HepG2 (cell line): ENCODE measurements around the gene SPRN. TPM values are rescaled to one million over a fixed set of nuclear protein-coding genes. Genes with fewer than 3 reads are reported as not detected.

Experiments
- ATAC-seq: fragments of 200-7000 bp; cut with Tn5 transposase; 3 replicates; pipeline ENCODE4 v1.9.1; 2020; ENCODE audit warnings: mild to moderate bottlenecking, moderate library complexity
- BruUV-seq: library from RNA; stranded (reverse); fragments of 400-500 nt; replicated peaks from 2 replicates; lab custom pipeline; 2021; lab: Mats Ljungman, UMichigan
- CTCF ChIA-PET: fragments of 300-600 bp; formaldehyde crosslinking; extraction: SDS; loops from one replicate; lab custom pipeline; 2021; ENCODE audit warnings: low total read pairs, inconsistent platforms, low intra/inter-chr PET ratio; lab: Yijun Ruan, JAX
- POLR2A ChIA-PET: fragments of 350-600 bp; sonication (Branson Sonifier 250); formaldehyde crosslinking; loops from one replicate; lab custom pipeline; 2020; ENCODE audit warnings: antibody characterized with exemption, inconsistent platforms; lab: Yijun Ruan, JAX
- DNase-seq: peaks from one replicate; pipeline ENCODE4 v3.0.0-alpha.2; 2015; ENCODE audit warnings: low spot score
- FAIRE-seq: peaks from 3 replicates; lab custom pipeline; 2011; peaks lifted over from hg19 to GRCh38; lab: Jason Lieb, UNC
- H2AFZ ChIP-seq: one replicate; pipeline ENCODE4 v1.6.1; 2011; ENCODE audit warnings: low read length, inconsistent platforms
- H3K27ac ChIP-seq: fragments of 300-600 bp; 3 replicates; pipeline ENCODE4 v1.8.0; 2011; ENCODE audit warnings: mixed run types, mild to moderate bottlenecking, mixed read lengths, low read length, inconsistent platforms; ENCODE audit not compliant: insufficient read depth; ENCODE audit errors: extremely low read length
- H3K27me3 ChIP-seq, 2 experiments: fragments of 200-600 bp in 1 of 2; 2 replicates in 1 of 2; 3 replicates in 1 of 2; pipeline versions ENCODE4 v1.6.0 to v1.8.0; 2011; ENCODE audit warnings: low read length in 2 of 2, mild to moderate bottlenecking in 2 of 2, moderate library complexity in 2 of 2, inconsistent platforms in 1 of 2; ENCODE audit not compliant: insufficient read depth in 2 of 2, control insufficient read depth in 1 of 2
- H3K36me3 ChIP-seq, 2 experiments: fragments of 200-600 bp in 1 of 2; replicated peaks in 1 of 2; 2 replicates in 1 of 2; 3 replicates in 1 of 2; pipeline versions ENCODE4 v1.5.1 to v1.8.0; 2011; ENCODE audit warnings: low read length in 2 of 2, inconsistent platforms in 1 of 2; ENCODE audit not compliant: insufficient read depth in 2 of 2, control insufficient read depth in 1 of 2
- H3K4me1 ChIP-seq: 2 replicates; pipeline ENCODE4 v1.5.1; 2012; ENCODE audit warnings: low read length, inconsistent platforms; ENCODE audit not compliant: insufficient read depth
- H3K4me2 ChIP-seq: 2 replicates; pipeline ENCODE4 v1.6.0; 2011; ENCODE audit warnings: low read depth, low read length, inconsistent platforms
- H3K4me3 ChIP-seq, 3 experiments: fragments of 200-600 bp in 1 of 3; sonication (generic), shearing (Covaris generic) in 1 of 3; replicated peaks in 1 of 3; 2 replicates each; pipeline ENCODE4 v1.5.1; 2011 to 2016; ENCODE audit warnings: low read length in 3 of 3, inconsistent platforms in 2 of 3, low read depth in 2 of 3, mild to moderate bottlenecking in 2 of 3, control low read depth in 1 of 3, mixed read lengths in 1 of 3; ENCODE audit not compliant: insufficient read depth in 1 of 3
- H3K79me2 ChIP-seq: one replicate; pipeline ENCODE4 v1.6.1; 2011; ENCODE audit warnings: low read length, inconsistent platforms; ENCODE audit not compliant: insufficient read depth
- H3K9ac ChIP-seq: 2 replicates; pipeline ENCODE4 v1.6.0; 2011; ENCODE audit warnings: mild to moderate bottlenecking, low read depth, low read length, inconsistent platforms; ENCODE audit not compliant: insufficient read depth
- H3K9me3 ChIP-seq: 2 replicates; pipeline ENCODE4 v1.5.1; 2012; ENCODE audit warnings: mild to moderate bottlenecking, low read length
- H4K20me1 ChIP-seq: 2 replicates; pipeline ENCODE4 v1.6.0; 2011; ENCODE audit warnings: inconsistent platforms, mild to moderate bottlenecking, low read length, moderate library complexity; ENCODE audit not compliant: insufficient read depth
- ARNTL ChIP-seq: sonication (generic); formaldehyde crosslinking; IDR thresholded peaks from 2 replicates; pipeline ENCODE4 v1.4.0; 2020; ENCODE audit warnings: mild to moderate bottlenecking, missing genetic modification reagents
- ATF7 ChIP-seq, 2 experiments: fragments of 450-650 bp in 1 of 2; sonication (generic) in 1 of 2; formaldehyde crosslinking in 1 of 2; IDR thresholded peaks; 2 replicates each; pipeline versions ENCODE4 v1.4.0 to v1.6.1; 2016 to 2020; ENCODE audit warnings: antibody characterized with exemption in 1 of 2, mild to moderate bottlenecking in 1 of 2, missing genetic modification reagents in 1 of 2
- CREB1 ChIP-seq, 2 experiments: fragments of 450-650 bp in 1 of 2; IDR thresholded peaks; 2 replicates each; pipeline ENCODE4 v1.6.1; 2016 to 2017; ENCODE audit warnings: control low read depth in 1 of 2, mild to moderate bottlenecking in 1 of 2, missing compliant biosample characterization in 1 of 2, missing genetic modification characterization in 1 of 2
- NR3C1 ChIP-seq: sonication (generic); formaldehyde crosslinking; IDR thresholded peaks from 2 replicates; pipeline ENCODE4 v1.4.0; 2020; ENCODE audit warnings: missing genetic modification reagents
- ONECUT2 ChIP-seq: sonication (generic); formaldehyde crosslinking; IDR thresholded peaks from 2 replicates; pipeline ENCODE4 v1.4.0; 2020; ENCODE audit warnings: missing genetic modification reagents
- SRSF1 ChIP-seq: fragments of 200-400 bp; formaldehyde crosslinking; optimal IDR thresholded peaks from 2 replicates; pipeline ENCODE3; 2017; ENCODE audit warnings: mild to moderate bottlenecking, low read depth, low read length, moderate library complexity
- XRCC5 ChIP-seq: fragments of 200-400 bp; formaldehyde crosslinking; optimal IDR thresholded peaks from 2 replicates; pipeline ENCODE3; 2017; ENCODE audit warnings: mild to moderate bottlenecking, low read length
- ZBTB7B ChIP-seq: sonication (generic); formaldehyde crosslinking; IDR thresholded peaks from 2 replicates; pipeline ENCODE4 v1.4.0; 2020; ENCODE audit warnings: missing genetic modification reagents
- ZNF326 ChIP-seq: sonication (generic); formaldehyde crosslinking; IDR thresholded peaks from 2 replicates; pipeline ENCODE4 v1.4.0; 2020; ENCODE audit warnings: missing genetic modification reagents, borderline replicate concordance
- ZNF430 ChIP-seq: sonication (generic); formaldehyde crosslinking; IDR thresholded peaks from 2 replicates; pipeline ENCODE4 v1.9.0; 2021; ENCODE audit warnings: mild to moderate bottlenecking, missing genetic modification reagents
- ZNF652 ChIP-seq: IDR thresholded peaks from 2 replicates; pipeline ENCODE4 v1.6.1; 2016; ENCODE audit warnings: low read depth, borderline replicate concordance
- ZNF781 ChIP-seq: sonication (generic); formaldehyde crosslinking; IDR thresholded peaks from 2 replicates; pipeline ENCODE4 v1.5.1; 2020; ENCODE audit warnings: borderline replicate concordance, mild to moderate bottlenecking, missing genetic modification reagents; ENCODE audit errors: not compliant biosample characterization
- ZNF878 ChIP-seq: sonication (generic); formaldehyde crosslinking; IDR thresholded peaks from 2 replicates; pipeline ENCODE4 v1.8.1; 2023; ENCODE audit warnings: mild to moderate bottlenecking, missing genetic modification reagents, moderate library complexity
- WGBS: methylation state at CpG from one replicate; pipeline ENCODE4 v1.1.6; 2017; ENCODE audit warnings: low lambda C conversion rate; 5-methylcytosine and 5-hydroxymethylcytosine counted together
- in situ Hi-C: cut with HindIII; loops from 2 replicates; pipeline ENCODE4 v1.10.0; 2017; ENCODE audit warnings: low pct_unique_long_range_greater_than_20kb; ENCODE audit not compliant: extremely low pct_ligation_motif_present
- intact Hi-C: fragments of 100-400 bp; cut with micrococcal nuclease; formaldehyde crosslinking; loops from one replicate; pipeline ENCODE4 v1.10.0; 2022; ENCODE audit not compliant: unreplicated experiment
- polyA plus RNA-seq, 8 experiments: library from polyadenylated mRNA; depleted of rRNA in 3 of 8; stranded (reverse) in 7 of 8; unstranded in 1 of 8; fragments of >200 nt; fragmentation: Illumina TruSeq in 4 of 8; extraction: Trizol in 4 of 8; gene quantifications; 2 replicates each; pipeline versions ENCODE4 v1.2.1 to v1.2.3, GENCODE V29; 2011 to 2016; ENCODE audit warnings: low read depth in 4 of 8, missing spikeins in 1 of 8, mixed read lengths in 1 of 8; ENCODE audit not compliant: insufficient read depth in 1 of 8
- total RNA-seq, 5 experiments: library from RNA; depleted of rRNA; stranded (reverse); fragments of >200 nt; fragmentation: Illumina TruSeq; extraction: Trizol; gene quantifications; 2 replicates each; pipeline ENCODE4 v1.2.3, GENCODE V29; 2016; ENCODE audit warnings: low read depth in 1 of 5
- TF ChIP-seq, protein P1 (sequence below): sonication (generic); formaldehyde crosslinking; IDR thresholded peaks from 2 replicates; pipeline ENCODE4 v1.5.1; 2020; ENCODE audit warnings: mild to moderate bottlenecking, moderate library complexity, missing genetic modification reagents
- TF ChIP-seq, protein P2 (sequence below): IDR thresholded peaks from 2 replicates; pipeline ENCODE4 v1.6.1; 2016; ENCODE audit warnings: low read depth
- TF ChIP-seq, protein P3 (sequence below): sonication (generic); formaldehyde crosslinking; IDR thresholded peaks from 2 replicates; pipeline ENCODE4 v1.8.0; 2022; ENCODE audit warnings: mild to moderate bottlenecking, missing genetic modification reagents, borderline replicate concordance

The SPRN gene
- total and polyA plus RNA-seq, 2 of the 13 experiments (the other 11 are each of a cell fraction or from before 2014, with no cell fraction given), result not detected

DNA sequence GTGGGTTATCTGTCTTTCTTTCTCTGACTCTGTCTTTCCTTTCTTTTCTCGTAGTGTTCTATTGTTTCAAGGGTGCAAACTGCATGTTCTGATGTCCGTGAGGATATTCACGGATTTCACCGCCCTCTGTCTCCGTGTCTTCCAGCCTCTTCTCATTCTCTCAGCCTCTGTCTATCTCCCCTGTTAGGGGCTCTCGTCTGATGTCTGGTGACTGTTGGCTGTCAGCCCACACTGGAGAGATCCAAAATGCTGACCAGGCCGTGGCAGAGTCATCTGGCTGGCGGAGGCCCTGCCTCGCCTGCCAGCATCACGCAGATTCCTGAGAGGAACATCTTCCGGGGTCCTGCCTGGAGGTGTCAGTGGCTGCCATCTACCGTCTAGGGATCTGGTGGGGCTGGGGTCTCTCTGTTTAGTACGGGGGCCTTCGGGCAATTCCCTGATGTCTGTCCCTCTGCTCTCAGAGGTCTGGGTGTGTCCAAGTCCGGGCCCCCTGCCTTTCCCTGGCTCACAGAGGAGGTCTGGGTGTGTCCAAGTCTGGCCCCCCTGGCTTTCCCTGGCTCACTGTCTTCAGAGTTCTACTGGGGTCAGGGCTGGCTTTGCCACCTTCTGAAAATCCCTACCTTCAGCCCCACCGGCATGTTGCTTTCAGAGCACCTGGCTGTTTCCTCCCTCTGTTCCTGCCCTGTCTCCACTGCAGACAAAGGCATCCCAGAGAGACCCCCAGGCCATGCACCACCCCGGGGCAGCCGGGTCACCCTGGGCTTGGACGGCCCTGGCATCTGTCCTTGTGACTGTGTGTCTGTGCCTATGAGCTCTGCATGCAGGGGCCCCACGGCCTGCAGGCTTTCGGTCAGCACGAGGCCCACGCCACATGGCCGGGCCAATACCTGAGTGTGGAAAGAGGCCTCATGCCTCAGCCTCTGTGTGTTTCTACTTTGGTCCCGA lies 15.4 kb upstream of the SPRN start:
- Histone ChIP-seq H4K20me1 (no peaks in the 10 kb centered on the region), H2AFZ (no peak overlapping the region), H3K4me3 (no peak overlapping the region), H3K9me3 (no peaks in the 10 kb centered on the region), H3K79me2 (no peaks in the 10 kb centered on the region), H3K27ac (no peak overlapping the region), H3K9ac (no peak overlapping the region), H3K36me3 (no peaks in the 10 kb centered on the region), H3K4me1 (no peaks in the 10 kb centered on the region), H3K27me3 (no peaks in the 10 kb centered on the region), H3K4me2 (no peak overlapping the region)
- no peak for DNase-seq
- no TSS peak for BruUV-seq
- WGBS, result 57% methylated on average over 18 of the region's 25 CpGs
- TF ChIP-seq NR3C1 (CRISPR knock-in tag), result no peak
- TF ChIP-seq ATF7 (IDR thresholded peaks at IDR 0.05), result no peak
- no peak for TF ChIP-seq ATF7 (CRISPR knock-in tag; IDR thresholded peaks at IDR 0.05)
- TF ChIP-seq ARNTL, result no peak
- TF ChIP-seq, protein P1, sequence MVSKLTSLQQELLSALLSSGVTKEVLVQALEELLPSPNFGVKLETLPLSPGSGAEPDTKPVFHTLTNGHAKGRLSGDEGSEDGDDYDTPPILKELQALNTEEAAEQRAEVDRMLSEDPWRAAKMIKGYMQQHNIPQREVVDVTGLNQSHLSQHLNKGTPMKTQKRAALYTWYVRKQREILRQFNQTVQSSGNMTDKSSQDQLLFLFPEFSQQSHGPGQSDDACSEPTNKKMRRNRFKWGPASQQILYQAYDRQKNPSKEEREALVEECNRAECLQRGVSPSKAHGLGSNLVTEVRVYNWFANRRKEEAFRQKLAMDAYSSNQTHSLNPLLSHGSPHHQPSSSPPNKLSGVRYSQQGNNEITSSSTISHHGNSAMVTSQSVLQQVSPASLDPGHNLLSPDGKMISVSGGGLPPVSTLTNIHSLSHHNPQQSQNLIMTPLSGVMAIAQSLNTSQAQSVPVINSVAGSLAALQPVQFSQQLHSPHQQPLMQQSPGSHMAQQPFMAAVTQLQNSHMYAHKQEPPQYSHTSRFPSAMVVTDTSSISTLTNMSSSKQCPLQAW, result no peak
- TF ChIP-seq, protein P2, sequence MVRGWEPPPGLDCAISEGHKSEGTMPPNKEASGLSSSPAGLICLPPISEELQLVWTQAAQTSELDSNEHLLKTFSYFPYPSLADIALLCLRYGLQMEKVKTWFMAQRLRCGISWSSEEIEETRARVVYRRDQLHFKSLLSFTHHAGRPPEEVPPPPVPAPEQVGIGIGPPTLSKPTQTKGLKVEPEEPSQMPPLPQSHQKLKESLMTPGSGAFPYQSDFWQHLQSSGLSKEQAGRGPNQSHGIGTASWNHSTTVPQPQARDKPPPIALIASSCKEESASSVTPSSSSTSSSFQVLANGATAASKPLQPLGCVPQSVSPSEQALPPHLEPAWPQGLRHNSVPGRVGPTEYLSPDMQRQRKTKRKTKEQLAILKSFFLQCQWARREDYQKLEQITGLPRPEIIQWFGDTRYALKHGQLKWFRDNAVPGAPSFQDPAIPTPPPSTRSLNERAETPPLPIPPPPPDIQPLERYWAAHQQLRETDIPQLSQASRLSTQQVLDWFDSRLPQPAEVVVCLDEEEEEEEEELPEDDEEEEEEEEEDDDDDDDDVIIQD (CRISPR knock-in tag), result no peak
- no peak for TF ChIP-seq ZNF878 (CRISPR knock-in tag)
- no peak for TF ChIP-seq ZNF781 (CRISPR knock-in tag)
- TF ChIP-seq CREB1 (IDR thresholded peaks at IDR 0.05), result no peak
- no peak for TF ChIP-seq CREB1 (CRISPR knock-in tag; IDR thresholded peaks at IDR 0.05)
- TF ChIP-seq ZNF652 (CRISPR knock-in tag), result no peak
- TF ChIP-seq ZBTB7B, result no peak
- TF ChIP-seq ZNF326 (CRISPR knock-in tag), result no peak
- TF ChIP-seq SRSF1, result no peak
- no peak for TF ChIP-seq XRCC5
- no peak for TF ChIP-seq ZNF430 (CRISPR knock-in tag)
- TF ChIP-seq ONECUT2, result no peak
- TF ChIP-seq, protein P3, sequence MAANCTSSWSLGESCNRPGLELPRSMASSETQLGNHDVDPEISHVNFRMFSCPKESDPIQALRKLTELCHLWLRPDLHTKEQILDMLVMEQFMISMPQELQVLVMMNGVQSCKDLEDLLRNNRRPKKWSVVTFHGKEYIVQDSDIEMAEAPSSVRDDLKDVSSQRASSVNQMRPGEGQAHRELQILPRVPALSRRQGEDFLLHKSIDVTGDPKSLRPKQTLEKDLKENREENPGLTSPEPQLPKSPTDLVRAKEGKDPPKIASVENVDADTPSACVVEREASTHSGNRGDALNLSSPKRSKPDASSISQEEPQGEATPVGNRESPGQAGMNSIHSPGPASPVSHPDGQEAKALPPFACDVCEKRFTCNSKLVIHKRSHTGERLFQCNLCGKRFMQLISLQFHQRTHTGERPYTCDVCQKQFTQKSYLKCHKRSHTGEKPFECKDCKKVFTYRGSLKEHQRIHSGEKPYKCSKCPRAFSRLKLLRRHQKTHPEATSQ (CRISPR knock-in tag), result no peak
- ChIA-PET POLR2A (no interaction called here), CTCF (interaction anchor here (1.7 to 2.7 kb wide), 2 partner anchors 58 to 80 kb away, joined by 4 to 10 read pairs; no protein-coding TSS in a partner anchor)
- no peak for FAIRE-seq
- in situ Hi-C loops, result no loop called here
- intact Hi-C loops, result loop anchor here (2.0 kb wide), 1 partner anchor 169 kb away; no protein-coding TSS in a partner anchor
- no peak; the same call in 2 of the 3 replicates for ATAC-seq
